T-helper 2 cell treated with Interferon-gamma antibody and Interleukin-4, amounts not matched to agents 5 μg/mL and 100 μg/mL, for 36 hours (primary cell): ENCODE measurements around the gene SASH1.

Source experiments
- DNase-seq: peaks from one replicate; pipeline ENCODE4 v3.0.0; 2021; ENCODE audit warnings: low spot score
- H3K27ac Mint-ChIP-seq: one replicate; pipeline ENCODE4 v1.8.0; 2021; ENCODE audit warnings: mild to moderate bottlenecking, mixed read lengths
- H3K27me3 Mint-ChIP-seq: one replicate; pipeline ENCODE4 v1.8.0; 2021; ENCODE audit warnings: low read depth, mixed read lengths
- H3K36me3 Mint-ChIP-seq: one replicate; pipeline ENCODE4 v1.8.0; 2021; ENCODE audit warnings: low read depth, mixed read lengths
- H3K4me1 Mint-ChIP-seq: one replicate; pipeline ENCODE4 v1.8.0; 2021; ENCODE audit warnings: low read depth, mixed read lengths
- H3K4me3 Mint-ChIP-seq: one replicate; pipeline ENCODE4 v1.8.0; 2022; ENCODE audit warnings: mild to moderate bottlenecking, moderate library complexity, mixed read lengths
- H3K9me3 Mint-ChIP-seq: one replicate; pipeline ENCODE4 v1.8.0; 2021; ENCODE audit warnings: mixed read lengths

SASH1 gene

DNA sequence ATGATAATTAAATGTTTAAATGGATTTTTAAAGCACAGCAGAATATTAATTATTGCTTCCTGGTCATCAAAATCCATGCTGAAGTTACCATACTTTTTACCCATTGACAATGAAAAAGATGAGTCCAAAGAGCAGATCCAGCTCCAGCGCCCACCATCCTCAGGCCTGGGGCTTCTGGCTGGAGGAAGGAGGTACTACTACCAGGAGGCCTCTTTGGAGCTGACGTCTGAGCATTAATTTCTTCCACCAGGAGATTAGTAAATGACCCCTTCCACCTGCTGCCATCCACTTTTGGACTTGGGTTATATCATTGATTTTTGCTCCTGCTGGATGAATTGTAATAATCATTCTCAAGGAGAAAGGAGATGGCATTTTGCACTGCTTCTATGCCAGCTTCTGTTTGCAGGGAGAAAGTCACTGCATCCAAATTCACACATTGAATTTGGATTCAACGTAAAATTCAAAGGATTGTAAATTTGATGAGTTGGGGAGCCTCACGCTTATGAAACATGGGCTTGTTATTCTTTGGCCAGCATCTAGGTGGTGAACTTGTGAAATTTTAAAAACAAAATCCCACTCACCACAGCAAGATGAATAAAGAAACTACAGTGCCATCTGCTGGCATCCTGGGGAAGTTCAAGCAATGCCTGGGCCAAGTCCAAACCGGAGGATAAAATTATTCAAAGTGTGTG is 121.8 kb downstream of the SASH1 start:
- Mint-ChIP-seq H3K4me3 (no peak overlapping the region), H3K36me3 (no peaks in the 10 kb centered on the region), H3K9me3 (no peaks in the 10 kb centered on the region), H3K27ac (no peak overlapping the region), H3K27me3 (peaks cover 17% of the 10 kb centered on the region), H3K4me1 (no peaks in the 10 kb centered on the region)
- peak; percentile 17 for DNase-seq

- H3K27ac Mint-ChIP-seq, result no peak overlapping the region
- no peaks in the 10 kb centered on the region for H3K9me3 Mint-ChIP-seq
- H3K4me3 Mint-ChIP-seq, result no peak overlapping the region
- H3K4me1 Mint-ChIP-seq, result no peaks in the 10 kb centered on the region
- peaks cover 17% of the 10 kb centered on the region for H3K27me3 Mint-ChIP-seq
- no peak for DNase-seq
- no peaks in the 10 kb centered on the region for H3K36me3 Mint-ChIP-seq
These were observed 122.3 kb downstream of the SASH1 start for GRCh38 chr6:148465011-148465335.

DNA sequence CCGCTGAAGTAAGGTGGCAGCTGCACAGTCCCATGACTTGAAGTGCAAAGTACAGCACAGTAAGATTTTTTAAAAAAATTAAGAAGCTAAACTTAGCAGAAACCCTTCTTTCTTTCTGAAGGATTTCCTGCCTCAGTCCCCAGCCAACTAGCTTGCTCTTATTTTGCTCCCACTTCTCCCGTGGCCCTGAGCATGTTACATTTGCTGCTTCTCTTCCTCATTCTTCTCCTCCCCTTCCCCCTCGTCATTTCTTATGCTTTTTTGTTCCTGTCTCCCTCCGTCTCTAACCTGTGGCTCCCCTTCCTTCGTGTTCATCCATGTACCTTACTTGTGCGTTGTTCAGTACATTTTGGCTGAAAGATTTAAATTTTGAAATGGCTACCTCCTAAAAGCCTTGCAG is 123.0 kb downstream of the SASH1 start:
- Mint-ChIP-seq H3K27ac (no peak overlapping the region), H3K27me3 (peaks cover 14% of the 10 kb centered on the region), H3K36me3 (no peaks in the 10 kb centered on the region), H3K4me1 (no peaks in the 10 kb centered on the region), H3K9me3 (no peaks in the 10 kb centered on the region), H3K4me3 (no peak overlapping the region)
- no peak for DNase-seq

DNA sequence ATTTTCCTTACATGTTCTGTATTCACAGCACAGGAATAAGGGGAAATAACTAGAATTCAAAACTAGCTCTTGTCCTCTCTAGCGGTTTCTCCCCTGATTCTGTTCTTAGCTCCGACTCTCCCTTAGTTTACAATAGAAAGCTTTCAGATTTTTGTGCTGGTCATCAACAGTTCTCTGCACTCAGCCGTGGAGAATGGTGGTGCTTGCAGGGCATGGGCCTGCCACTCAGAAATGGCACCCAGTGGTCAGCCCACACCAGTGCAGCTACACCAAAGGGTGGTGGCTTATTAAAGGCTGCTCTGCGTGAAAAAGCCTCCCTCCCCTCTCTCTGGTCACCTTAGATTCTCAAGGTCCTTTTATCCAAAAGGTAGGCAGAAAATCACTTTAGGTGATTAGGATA is 123.5 kb downstream of the SASH1 start:
- Mint-ChIP-seq H3K4me3 (no peak overlapping the region), H3K27me3 (peaks cover 12% of the 10 kb centered on the region), H3K36me3 (no peaks in the 10 kb centered on the region), H3K27ac (no peak overlapping the region), H3K9me3 (no peaks in the 10 kb centered on the region), H3K4me1 (no peaks in the 10 kb centered on the region)
- no peak for DNase-seq

GRCh38 chr6:148467926-148468325 is 125.3 kb downstream of the SASH1 start:
- Mint-ChIP-seq H3K9me3 (no peaks in the 10 kb centered on the region), H3K4me3 (no peak overlapping the region), H3K27ac (no peak overlapping the region), H3K4me1 (no peaks in the 10 kb centered on the region), H3K36me3 (no peaks in the 10 kb centered on the region), H3K27me3 (peaks cover 6% of the 10 kb centered on the region)
- DNase-seq, result no peak

DNA sequence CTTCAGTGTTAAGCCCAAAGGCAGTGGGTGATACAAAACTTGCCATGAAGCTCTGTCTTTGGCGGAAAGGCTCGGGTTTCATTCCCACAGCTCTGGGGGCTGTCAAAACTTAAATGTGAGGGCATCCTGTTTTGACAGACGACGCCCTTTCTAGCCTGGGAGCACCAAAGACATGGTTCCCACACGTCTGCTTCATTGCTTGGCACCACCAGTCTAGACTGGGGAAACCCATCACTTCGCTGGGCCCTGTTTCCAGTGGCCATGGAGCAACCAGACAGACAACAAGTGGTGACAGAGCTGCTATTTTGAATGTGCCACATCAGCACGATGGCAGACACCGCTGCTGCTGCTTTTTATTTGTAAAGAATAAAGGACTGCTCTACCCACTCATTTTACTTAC is 127.5 kb downstream of the SASH1 start:
- Mint-ChIP-seq H3K9me3 (no peaks in the 10 kb centered on the region), H3K4me1 (no peaks in the 10 kb centered on the region), H3K36me3 (no peaks in the 10 kb centered on the region), H3K27ac (no peak overlapping the region), H3K4me3 (no peak overlapping the region), H3K27me3 (peaks cover 4% of the 10 kb centered on the region)
- DNase-seq, result no peak

GRCh38 chr6:148470606-148471465 is 128.2 kb downstream of the SASH1 start:
- Mint-ChIP-seq H3K36me3 (no peaks in the 10 kb centered on the region), H3K9me3 (no peaks in the 10 kb centered on the region), H3K27ac (no peak overlapping the region), H3K27me3 (peaks cover 4% of the 10 kb centered on the region), H3K4me1 (no peaks in the 10 kb centered on the region), H3K4me3 (no peak overlapping the region)
- no peak for DNase-seq

DNA sequence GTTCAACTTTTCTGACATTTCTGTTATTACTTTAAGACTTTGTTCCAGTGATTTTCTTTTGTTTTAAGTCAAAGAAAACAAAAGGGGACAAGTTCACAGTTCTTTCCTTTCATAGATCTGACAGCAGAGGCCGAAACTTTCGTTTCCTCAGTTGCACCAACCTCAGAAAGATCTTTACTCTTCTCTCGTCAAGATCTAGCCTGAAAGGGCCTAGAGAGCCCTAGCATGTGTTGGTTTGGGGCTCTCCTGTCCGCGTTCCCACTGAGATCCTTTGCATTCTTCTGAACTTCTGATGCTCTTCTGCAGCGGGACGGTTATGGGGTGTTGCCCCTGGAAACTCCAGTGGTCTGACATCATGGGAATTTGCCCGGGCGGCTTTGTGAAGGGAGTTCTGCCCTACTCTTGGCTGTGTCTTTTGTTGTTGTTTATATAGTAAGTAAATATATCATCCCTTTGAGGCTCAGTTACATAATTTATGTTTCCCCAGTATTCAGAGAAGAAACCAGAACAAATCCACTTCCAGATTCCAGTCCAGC is 129.1 kb downstream of the SASH1 start:
- Mint-ChIP-seq H3K36me3 (no peaks in the 10 kb centered on the region), H3K9me3 (no peaks in the 10 kb centered on the region), H3K4me1 (no peaks in the 10 kb centered on the region), H3K27ac (no peak overlapping the region), H3K27me3 (peaks cover 4% of the 10 kb centered on the region), H3K4me3 (no peak overlapping the region)
- no peak for DNase-seq

DNA sequence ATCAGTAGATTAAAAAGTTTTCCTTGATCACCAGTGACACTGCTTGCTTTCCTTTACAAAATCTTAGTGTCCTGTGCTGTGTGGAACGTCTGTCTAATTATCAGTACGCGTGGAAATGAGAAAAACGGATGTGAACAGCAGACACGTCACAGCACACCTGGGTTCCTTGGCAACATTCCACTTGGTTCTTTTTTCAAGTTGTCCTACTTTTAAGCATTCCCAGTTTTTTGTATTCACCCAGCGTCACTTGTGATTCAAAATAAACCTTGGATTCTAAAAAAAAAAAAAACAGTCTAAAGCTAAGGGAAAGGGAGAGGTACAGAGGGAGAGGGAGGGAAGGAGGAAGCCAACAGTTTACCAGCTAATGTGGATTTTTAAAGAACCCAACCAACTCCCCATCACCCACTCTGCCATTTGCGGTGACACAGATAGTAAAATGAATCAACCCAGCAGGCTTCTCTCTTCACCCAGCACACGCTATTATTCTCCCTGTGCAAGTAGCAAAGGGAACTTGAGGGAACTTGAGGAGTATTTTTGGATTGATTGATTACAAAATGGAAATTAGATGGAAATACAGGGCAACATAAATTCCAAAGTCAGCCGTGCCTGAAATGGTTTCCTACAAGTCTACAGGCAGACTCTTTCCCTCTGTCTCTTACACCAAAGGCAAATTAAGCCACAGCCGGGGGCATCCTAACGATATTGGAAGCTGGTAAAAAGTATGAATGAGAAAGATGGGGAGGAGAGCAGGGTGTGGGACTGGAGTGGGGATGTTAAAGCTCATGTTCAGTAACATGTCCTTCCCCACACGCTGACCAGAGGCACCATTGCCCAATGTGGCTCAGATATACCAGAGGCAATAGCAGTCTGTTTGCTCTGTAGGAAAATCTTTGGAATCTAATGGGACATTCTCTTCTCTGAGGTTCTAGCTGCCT is 129.8 kb downstream of the SASH1 start:
- Mint-ChIP-seq H3K27ac (no peak overlapping the region), H3K4me1 (no peaks in the 10 kb centered on the region), H3K27me3 (peaks cover 4% of the 10 kb centered on the region), H3K9me3 (no peaks in the 10 kb centered on the region), H3K36me3 (no peaks in the 10 kb centered on the region), H3K4me3 (no peak overlapping the region)
- no peak for DNase-seq

- H3K36me3 Mint-ChIP-seq, result no peaks in the 10 kb centered on the region
- H3K4me1 Mint-ChIP-seq, result no peaks in the 10 kb centered on the region
- DNase-seq, result no peak
- no peak overlapping the region for H3K27ac Mint-ChIP-seq
- H3K27me3 Mint-ChIP-seq, result peaks cover 2% of the 10 kb centered on the region
- no peak overlapping the region for H3K4me3 Mint-ChIP-seq
- H3K9me3 Mint-ChIP-seq, result no peaks in the 10 kb centered on the region
These were observed 136.9 kb downstream of the SASH1 start for GRCh38 chr6:148479497-148479896.

- DNase-seq, result no peak
- Mint-ChIP-seq H3K27ac (no peak overlapping the region), H3K36me3 (no peaks in the 10 kb centered on the region), H3K4me3 (no peak overlapping the region), H3K9me3 (no peaks in the 10 kb centered on the region), H3K27me3 (peaks cover 11% of the 10 kb centered on the region), H3K4me1 (no peaks in the 10 kb centered on the region)
These were observed 144.8 kb downstream of the SASH1 start for GRCh38 chr6:148487461-148487860.

GRCh38 chr6:148491638-148492251 is 149.1 kb downstream of the SASH1 start:
- peaks cover 8% of the 10 kb centered on the region for H3K27me3 Mint-ChIP-seq
- H3K4me1 Mint-ChIP-seq, result no peaks in the 10 kb centered on the region
- DNase-seq, result no peak
- no peaks in the 10 kb centered on the region for H3K36me3 Mint-ChIP-seq
- no peak overlapping the region for H3K27ac Mint-ChIP-seq
- no peak overlapping the region for H3K4me3 Mint-ChIP-seq
- no peaks in the 10 kb centered on the region for H3K9me3 Mint-ChIP-seq

- Mint-ChIP-seq H3K4me3 (no peak overlapping the region), H3K27ac (no peak overlapping the region), H3K9me3 (no peaks in the 10 kb centered on the region), H3K27me3 (peaks cover 5% of the 10 kb centered on the region), H3K4me1 (no peaks in the 10 kb centered on the region), H3K36me3 (no peaks in the 10 kb centered on the region)
- DNase-seq, result no peak
These were observed 150.1 kb downstream of the SASH1 start for GRCh38 chr6:148492654-148493290.
